ENCODE results near the gene DLG5.

DNA sequence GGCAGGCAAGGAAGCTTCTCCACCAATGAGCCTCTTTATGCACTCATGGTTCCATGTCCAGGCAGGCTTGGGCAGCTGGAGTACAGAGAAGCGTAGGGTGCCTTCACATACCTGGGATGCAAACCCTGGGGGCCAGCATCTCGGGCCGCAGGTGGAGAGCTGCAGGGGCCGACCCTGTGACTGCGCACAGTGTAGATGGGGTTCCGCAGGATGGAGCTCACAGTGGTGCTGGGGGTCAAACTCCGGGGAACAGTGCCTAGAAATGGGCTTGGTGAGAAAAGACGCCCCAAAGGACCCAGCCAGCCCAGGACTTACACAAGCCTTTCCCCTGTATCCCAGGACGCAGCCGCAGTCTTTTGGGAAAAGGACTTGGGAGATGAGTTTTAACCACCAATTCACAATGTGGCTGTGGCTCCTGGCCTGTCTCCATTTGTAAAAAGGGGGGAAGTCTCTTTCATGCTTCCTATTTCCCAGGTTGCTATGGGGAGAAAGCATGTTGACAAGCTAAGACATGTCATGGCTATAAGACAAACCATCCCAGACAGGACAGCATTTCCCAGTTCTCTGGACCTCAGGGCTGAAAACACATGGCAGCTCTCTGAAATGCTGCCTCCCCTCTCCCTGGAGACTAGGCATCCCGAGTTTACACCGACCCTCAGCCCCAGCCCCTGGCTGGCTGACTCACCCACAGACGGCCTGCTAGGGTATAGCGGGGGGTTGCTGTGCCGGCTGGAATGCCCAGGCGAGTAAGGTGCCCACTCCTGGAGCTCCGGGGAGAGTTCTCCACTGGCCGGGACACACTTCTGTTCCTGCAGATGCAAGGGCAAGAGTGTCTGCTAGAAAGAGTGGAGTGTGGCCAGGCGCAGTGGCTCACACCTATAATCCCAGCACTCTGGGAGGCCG lies 107.1 kb downstream of the DLG5 start:
- TF ChIP-seq YY1 (tag by site-specific recombination; IDR thresholded peaks at IDR 0.05) (no peak), ZNF311 (tag by site-specific recombination; IDR thresholded peaks at IDR 0.05; ENCODE audit: borderline replicate concordance) (no peak), ZBTB1 (tag by site-specific recombination; IDR thresholded peaks at IDR 0.05) (no peak), ZNF155 (tag by site-specific recombination; IDR thresholded peaks at IDR 0.05) (no peak), ZBTB21 (tag by site-specific recombination; IDR thresholded peaks at IDR 0.05) (no peak), FEZF1 (tag by site-specific recombination; IDR thresholded peaks at IDR 0.05) (no peak), ZNF549 (tag by site-specific recombination; IDR thresholded peaks at IDR 0.05) (no peak), ZNF366 (tag by site-specific recombination; conservative IDR thresholded peaks at IDR 0.05) (no peak)
- TF ChIP-seq, protein P1, sequence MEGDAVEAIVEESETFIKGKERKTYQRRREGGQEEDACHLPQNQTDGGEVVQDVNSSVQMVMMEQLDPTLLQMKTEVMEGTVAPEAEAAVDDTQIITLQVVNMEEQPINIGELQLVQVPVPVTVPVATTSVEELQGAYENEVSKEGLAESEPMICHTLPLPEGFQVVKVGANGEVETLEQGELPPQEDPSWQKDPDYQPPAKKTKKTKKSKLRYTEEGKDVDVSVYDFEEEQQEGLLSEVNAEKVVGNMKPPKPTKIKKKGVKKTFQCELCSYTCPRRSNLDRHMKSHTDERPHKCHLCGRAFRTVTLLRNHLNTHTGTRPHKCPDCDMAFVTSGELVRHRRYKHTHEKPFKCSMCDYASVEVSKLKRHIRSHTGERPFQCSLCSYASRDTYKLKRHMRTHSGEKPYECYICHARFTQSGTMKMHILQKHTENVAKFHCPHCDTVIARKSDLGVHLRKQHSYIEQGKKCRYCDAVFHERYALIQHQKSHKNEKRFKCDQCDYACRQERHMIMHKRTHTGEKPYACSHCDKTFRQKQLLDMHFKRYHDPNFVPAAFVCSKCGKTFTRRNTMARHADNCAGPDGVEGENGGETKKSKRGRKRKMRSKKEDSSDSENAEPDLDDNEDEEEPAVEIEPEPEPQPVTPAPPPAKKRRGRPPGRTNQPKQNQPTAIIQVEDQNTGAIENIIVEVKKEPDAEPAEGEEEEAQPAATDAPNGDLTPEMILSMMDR (tag by site-specific recombination; IDR thresholded peaks at IDR 0.05) = no peak
- TF ChIP-seq, protein P2, sequence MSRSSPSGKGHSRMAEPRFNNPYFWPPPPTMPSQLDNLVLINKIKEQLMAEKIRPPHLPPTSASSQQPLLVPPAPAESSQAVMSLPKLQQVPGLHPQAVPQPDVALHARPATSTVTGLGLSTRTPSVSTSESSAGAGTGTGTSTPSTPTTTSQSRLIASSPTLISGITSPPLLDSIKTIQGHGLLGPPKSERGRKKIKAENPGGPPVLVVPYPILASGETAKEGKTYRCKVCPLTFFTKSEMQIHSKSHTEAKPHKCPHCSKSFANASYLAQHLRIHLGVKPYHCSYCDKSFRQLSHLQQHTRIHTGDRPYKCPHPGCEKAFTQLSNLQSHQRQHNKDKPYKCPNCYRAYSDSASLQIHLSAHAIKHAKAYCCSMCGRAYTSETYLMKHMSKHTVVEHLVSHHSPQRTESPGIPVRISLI (tag by site-specific recombination; IDR thresholded peaks at IDR 0.05) = no peak
- TF ChIP-seq, protein P3, sequence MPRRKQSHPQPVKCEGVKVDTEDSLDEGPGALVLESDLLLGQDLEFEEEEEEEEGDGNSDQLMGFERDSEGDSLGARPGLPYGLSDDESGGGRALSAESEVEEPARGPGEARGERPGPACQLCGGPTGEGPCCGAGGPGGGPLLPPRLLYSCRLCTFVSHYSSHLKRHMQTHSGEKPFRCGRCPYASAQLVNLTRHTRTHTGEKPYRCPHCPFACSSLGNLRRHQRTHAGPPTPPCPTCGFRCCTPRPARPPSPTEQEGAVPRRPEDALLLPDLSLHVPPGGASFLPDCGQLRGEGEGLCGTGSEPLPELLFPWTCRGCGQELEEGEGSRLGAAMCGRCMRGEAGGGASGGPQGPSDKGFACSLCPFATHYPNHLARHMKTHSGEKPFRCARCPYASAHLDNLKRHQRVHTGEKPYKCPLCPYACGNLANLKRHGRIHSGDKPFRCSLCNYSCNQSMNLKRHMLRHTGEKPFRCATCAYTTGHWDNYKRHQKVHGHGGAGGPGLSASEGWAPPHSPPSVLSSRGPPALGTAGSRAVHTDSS (tag by site-specific recombination; IDR thresholded peaks at IDR 0.05) = no peak
- TF ChIP-seq, protein P4, sequence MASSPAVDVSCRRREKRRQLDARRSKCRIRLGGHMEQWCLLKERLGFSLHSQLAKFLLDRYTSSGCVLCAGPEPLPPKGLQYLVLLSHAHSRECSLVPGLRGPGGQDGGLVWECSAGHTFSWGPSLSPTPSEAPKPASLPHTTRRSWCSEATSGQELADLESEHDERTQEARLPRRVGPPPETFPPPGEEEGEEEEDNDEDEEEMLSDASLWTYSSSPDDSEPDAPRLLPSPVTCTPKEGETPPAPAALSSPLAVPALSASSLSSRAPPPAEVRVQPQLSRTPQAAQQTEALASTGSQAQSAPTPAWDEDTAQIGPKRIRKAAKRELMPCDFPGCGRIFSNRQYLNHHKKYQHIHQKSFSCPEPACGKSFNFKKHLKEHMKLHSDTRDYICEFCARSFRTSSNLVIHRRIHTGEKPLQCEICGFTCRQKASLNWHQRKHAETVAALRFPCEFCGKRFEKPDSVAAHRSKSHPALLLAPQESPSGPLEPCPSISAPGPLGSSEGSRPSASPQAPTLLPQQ (tag by site-specific recombination; IDR thresholded peaks at IDR 0.05) = no peak

Data from HEK293 (cell line).